ENCODE measurements around the gene NAA80. TPM values are rescaled to one million over a fixed set of nuclear protein-coding genes. Genes with fewer than 3 reads are reported as not detected.
"Not testable (repeated sequence)": the region's sequence is repeated elsewhere in the genome, so short reads cannot be mapped to it uniquely, and the experiment has no call there.

The NAA80 gene
- total and polyA plus RNA-seq, 12 donors: 5.2 to 19.8 (median 11.0) TPM

GRCh38 chr3:50264964-50265485 is 34.2 kb downstream of the NAA80 start:
- H3K36me3 ChIP-seq (replicated peaks in 1 of 2): no peaks in the 10 kb centered on the region
- H3K4me1 ChIP-seq (replicated peaks in 1 of 2): peaks cover 61% of the 10 kb centered on the region in 2 donors
- H3K4me3 ChIP-seq: no peak overlapping the region
- peak in 5 of 7 donors; percentile 54 to 70 (median 64) for DNase-seq
- H3K27me3 ChIP-seq: no peaks in the 10 kb centered on the region
- TF ChIP-seq POLR2A (IDR thresholded peaks at IDR 0.05): no peak
- no peak for TF ChIP-seq CTCF (IDR thresholded peaks at IDR 0.05)
- intact Hi-C loops (cut with DNase I): no loop called here
- WGBS, 4 donors: 17 to 69% (median 64%) methylated on average over 1 to 7 of the region's 7 CpGs
- no peaks in the 10 kb centered on the region for H3K9me3 ChIP-seq (replicated peaks in 1 of 3)
- peak overlapping the region; percentile 86 to 97 (median 92) for H3K27ac ChIP-seq

GRCh38 chr3:50264383-50264963 is 34.7 kb downstream of the NAA80 start:
- H3K4me1 ChIP-seq (replicated peaks in 1 of 2): peaks cover 55 to 65% of the 10 kb centered on the region in 2 donors
- WGBS, 4 donors: 6 to 25% (median 18%) methylated on average over 4 to 7 of the region's 7 CpGs
- H3K27ac ChIP-seq: peak overlapping the region; percentile 86 to 97 (median 92)
- no peaks in the 10 kb centered on the region for H3K9me3 ChIP-seq (replicated peaks in 1 of 3)
- no peak overlapping the region for H3K4me3 ChIP-seq
- TF ChIP-seq POLR2A (IDR thresholded peaks at IDR 0.05): peak in 1 of 2 donors; percentile 46
- no peak for TF ChIP-seq CTCF (IDR thresholded peaks at IDR 0.05)
- H3K27me3 ChIP-seq: no peaks in the 10 kb centered on the region
- H3K36me3 ChIP-seq (replicated peaks in 1 of 2): no peaks in the 10 kb centered on the region
- DNase-seq: peak; percentile 76 to 92 (median 89)
- intact Hi-C loops (cut with DNase I): no loop called here

- Histone ChIP-seq H3K27ac (peak overlapping the region; percentile 86 to 97 (median 92)), H3K27me3 (no peaks in the 10 kb centered on the region), H3K9me3 (replicated peaks in 1 of 3) (no peaks in the 10 kb centered on the region), H3K36me3 (replicated peaks in 1 of 2) (peaks cover 0 to under 1% of the 10 kb centered on the region in 2 donors), H3K4me3 (no peak overlapping the region), H3K4me1 (replicated peaks in 1 of 2) (peaks cover 48 to 65% of the 10 kb centered on the region in 2 donors)
- 45 to 49% (median 46%) methylated on average over 6 of the region's 6 CpGs for WGBS, 4 donors
- intact Hi-C loops (cut with DNase I): no loop called here
- DNase-seq: peak; percentile 74 to 92 (median 84)
- no peak for TF ChIP-seq CTCF (IDR thresholded peaks at IDR 0.05)
- TF ChIP-seq POLR2A (IDR thresholded peaks at IDR 0.05): no peak
Observed at GRCh38 chr3:50263478-50264382, 35.5 kb downstream of the NAA80 start.

- WGBS, 4 donors: 65 to 78% (median 70%) methylated on average over 3 to 7 of the region's 7 CpGs
- no peaks in the 10 kb centered on the region for H3K27me3 ChIP-seq
- TF ChIP-seq CTCF (IDR thresholded peaks at IDR 0.05): no peak
- peak in 1 of 7 donors; percentile 27 for DNase-seq
- H3K9me3 ChIP-seq (replicated peaks in 1 of 3): no peaks in the 10 kb centered on the region
- peak overlapping the region; percentile 1 to 98 (median 91) for H3K27ac ChIP-seq
- intact Hi-C loops (cut with DNase I): no loop called here
- peaks cover 0 to 10% of the 10 kb centered on the region in 2 donors for H3K36me3 ChIP-seq (replicated peaks in 1 of 2)
- no peak overlapping the region for H3K4me3 ChIP-seq
- peaks cover 42 to 59% of the 10 kb centered on the region in 2 donors for H3K4me1 ChIP-seq (replicated peaks in 1 of 2)
Observed at GRCh38 chr3:50262778-50263177, 36.4 kb downstream of the NAA80 start.

- Histone ChIP-seq H3K36me3 (replicated peaks in 1 of 2) (peaks cover 0 to 15% of the 10 kb centered on the region in 2 donors), H3K27ac (peak overlapping the region in 4 of 5 donors; percentile 91 to 98 (median 96)), H3K4me1 (replicated peaks in 1 of 2) (peaks cover 42 to 59% of the 10 kb centered on the region in 2 donors)
- H3K4me3 ChIP-seq; H3K27me3 ChIP-seq; DNase-seq; H3K9me3 ChIP-seq (replicated peaks in 1 of 3); intact Hi-C loops (cut with DNase I): not testable (repeated sequence)
- WGBS, 4 donors: 96 to 100% (median 99%) methylated on average over 4 of the region's 4 CpGs
Observed at GRCh38 chr3:50262200-50262599, 37.0 kb downstream of the NAA80 start.

Measured in adrenal gland (tissue), 12 donors.